IMR-90 (cell line): ENCODE measurements around the gene PRSS38. TPM values are rescaled to one million over a fixed set of nuclear protein-coding genes. Genes with fewer than 3 reads are reported as not detected.

Experiments
- ATAC-seq: fragments of 200-7000 bp; cut with Tn5 transposase; 2 replicates; pipeline ENCODE4 v1.9.1; 2020; ENCODE audit warnings: low read depth, mild to moderate bottlenecking, moderate library complexity
- BruUV-seq: library from RNA; stranded (reverse); fragments of 400-500 nt; replicated peaks from 2 replicates; lab custom pipeline; 2021; lab: Mats Ljungman, UMichigan
- CTCF ChIA-PET: fragments of 300-600 bp; formaldehyde crosslinking; extraction: SDS; loops from one replicate; lab custom pipeline; 2021; ENCODE audit warnings: antibody characterized with exemption; lab: Yijun Ruan, JAX
- POLR2A ChIA-PET: fragments of 300-600 bp; sonication (Branson Sonifier 250); formaldehyde crosslinking; loops from one replicate; lab custom pipeline; 2022; ENCODE audit warnings: antibody characterized with exemption; ENCODE audit not compliant: unreplicated experiment; lab: Charles Lee
- DNase-seq: peaks from one replicate; pipeline ENCODE4 v3.0.0; 2013
- H2AFZ ChIP-seq: replicated peaks from 2 replicates; pipeline ENCODE3; 2013; ENCODE audit warnings: low read length, mild to moderate bottlenecking; ENCODE audit not compliant: poor library complexity
- H2AK5ac ChIP-seq: 2 replicates; pipeline ENCODE4 v1.6.1; 2013; ENCODE audit warnings: low read depth, low read length, inconsistent platforms
- H2AK9ac ChIP-seq: replicated peaks from 2 replicates; pipeline ENCODE3; 2013; ENCODE audit warnings: mild to moderate bottlenecking, low read depth, low read length, moderate library complexity; ENCODE audit not compliant: poor library complexity
- H2BK120ac ChIP-seq: 2 replicates; pipeline ENCODE4 v1.6.1; 2013; ENCODE audit warnings: low read depth, low read length, inconsistent platforms
- H2BK15ac ChIP-seq: 3 replicates; pipeline ENCODE4 v1.6.1; 2013; ENCODE audit warnings: low read depth, low read length, inconsistent platforms
- H2BK20ac ChIP-seq: 2 replicates; pipeline ENCODE4 v1.6.1; 2013; ENCODE audit warnings: low read depth, mild to moderate bottlenecking, inconsistent platforms, low read length, moderate library complexity
- H2BK5ac ChIP-seq: 2 replicates; pipeline ENCODE4 v1.6.1; 2013; ENCODE audit warnings: mild to moderate bottlenecking, low read depth, low read length, inconsistent platforms; ENCODE audit not compliant: poor library complexity, severe bottlenecking
- H3K14ac ChIP-seq: replicated peaks from 2 replicates; pipeline ENCODE4 v1.6.1; 2013; ENCODE audit warnings: low read depth, low read length, inconsistent platforms
- H3K18ac ChIP-seq: 2 replicates; pipeline ENCODE4 v1.6.1; 2013; ENCODE audit warnings: low read depth, low read length, control low read depth
- H3K23ac ChIP-seq: 2 replicates; pipeline ENCODE4 v1.6.1; 2013; ENCODE audit warnings: low read depth, low read length, inconsistent platforms
- H3K27ac ChIP-seq: 2 replicates; pipeline ENCODE4 v1.5.1; 2013; ENCODE audit warnings: mild to moderate bottlenecking, control low read depth, low read length; ENCODE audit not compliant: insufficient read depth
- H3K27me3 ChIP-seq: 2 replicates; pipeline ENCODE4 v1.6.1; 2013; ENCODE audit warnings: low read length; ENCODE audit not compliant: control insufficient read depth, insufficient read depth
- H3K36me3 ChIP-seq: 2 replicates; pipeline ENCODE4 v1.6.1; 2013; ENCODE audit warnings: low read length, mixed read lengths; ENCODE audit not compliant: control insufficient read depth, insufficient read depth
- H3K4ac ChIP-seq: 2 replicates; pipeline ENCODE4 v1.6.1; 2013; ENCODE audit warnings: low read depth, low read length, inconsistent platforms
- H3K4me1 ChIP-seq: 2 replicates; pipeline ENCODE4 v1.6.1; 2013; ENCODE audit warnings: low read length, mixed read lengths; ENCODE audit not compliant: control insufficient read depth, insufficient read depth
- H3K4me2 ChIP-seq: 2 replicates; pipeline ENCODE4 v1.6.1; 2013; ENCODE audit warnings: low read depth, mild to moderate bottlenecking, control low read depth, low read length, moderate library complexity
- H3K4me3 ChIP-seq: 2 replicates; pipeline ENCODE4 v1.5.1; 2013; ENCODE audit warnings: low read depth, mild to moderate bottlenecking, control low read depth, low read length, moderate library complexity; ENCODE audit not compliant: insufficient read depth
- H3K56ac ChIP-seq: 2 replicates; pipeline ENCODE4 v1.6.1; 2013; ENCODE audit warnings: low read length, inconsistent platforms; ENCODE audit not compliant: insufficient read depth; ENCODE audit errors: extremely low read depth
- H3K79me1 ChIP-seq, 2 experiments: 2 replicates each; pipeline ENCODE4 v1.6.1; 2013; ENCODE audit warnings: low read length in 2 of 2, inconsistent platforms in 1 of 2, low read depth in 1 of 2
- H3K9ac ChIP-seq: 2 replicates; pipeline ENCODE4 v1.6.1; 2013; ENCODE audit warnings: low read depth, low read length, control low read depth
- H3K9me1 ChIP-seq: 2 replicates; pipeline ENCODE4 v1.6.1; 2013; ENCODE audit warnings: low read length, inconsistent platforms; ENCODE audit not compliant: insufficient read depth
- H3K9me3 ChIP-seq: 2 replicates; pipeline ENCODE4 v1.6.1; 2013; ENCODE audit warnings: low read length; ENCODE audit not compliant: control insufficient read depth, insufficient read depth
- H4K20me1 ChIP-seq: 2 replicates; pipeline ENCODE4 v1.6.1; 2013; ENCODE audit warnings: low read length, inconsistent platforms; ENCODE audit not compliant: insufficient read depth
- H4K5ac ChIP-seq: 2 replicates; pipeline ENCODE4 v1.6.1; 2013; ENCODE audit warnings: mild to moderate bottlenecking, low read depth, low read length, control low read depth
- H4K8ac ChIP-seq, 2 experiments: 2 replicates each; pipeline ENCODE4 v1.6.1; 2013; ENCODE audit warnings: low read depth in 2 of 2, low read length in 2 of 2, control low read depth in 1 of 2, inconsistent platforms in 1 of 2
- H4K91ac ChIP-seq: 2 replicates; pipeline ENCODE4 v1.6.1; 2013; ENCODE audit warnings: low read depth, low read length, inconsistent platforms; ENCODE audit not compliant: insufficient read depth
- CEBPB ChIP-seq: IDR thresholded peaks from 2 replicates; pipeline ENCODE4 v1.6.1; 2012; ENCODE audit warnings: low read depth, low read length, improper control_type of control experiment
- CHD1 ChIP-seq: IDR thresholded peaks from 2 replicates; pipeline ENCODE4 v1.6.1; 2012; ENCODE audit warnings: low read depth, low read length, improper control_type of control experiment
- CTCF ChIP-seq: conservative IDR thresholded peaks from 2 replicates; pipeline ENCODE4 v1.5.1; 2012; ENCODE audit warnings: mild to moderate bottlenecking, low read depth, low read length, improper control_type of control experiment
- MAZ ChIP-seq: IDR thresholded peaks from 2 replicates; pipeline ENCODE4 v1.6.1; 2012; ENCODE audit warnings: low read depth, mild to moderate bottlenecking, low read length, improper control_type of control experiment, moderate library complexity, borderline replicate concordance
- RAD21 ChIP-seq: IDR thresholded peaks from 2 replicates; pipeline ENCODE4 v1.6.1; 2012; ENCODE audit warnings: low read length, improper control_type of control experiment
- RFX5 ChIP-seq: IDR thresholded peaks from 2 replicates; pipeline ENCODE4 v1.8.0; 2012; ENCODE audit warnings: low read depth, mild to moderate bottlenecking, low read length, moderate library complexity
- SMC3 ChIP-seq: fragments of 150-350 bp; IDR thresholded peaks from 2 replicates; pipeline ENCODE4 v1.6.1; 2016; ENCODE audit warnings: low read depth, mild to moderate bottlenecking, antibody characterized with exemption, low read length, moderate library complexity
- WGBS, 2 experiments: methylation state at CpG; one replicate each; pipeline versions ENCODE4 v1.1.5 to v1.1.7; 2013; ENCODE audit warnings: missing lambda C conversion rate in 2 of 2; ENCODE audit not compliant: insufficient read length in 1 of 2; ENCODE audit errors: extremely low coverage in 2 of 2; 5-methylcytosine and 5-hydroxymethylcytosine counted together
- dilution Hi-C: fragments of 300-500 bp; cut with HindIII; formaldehyde crosslinking; loops from one replicate; pipeline ENCODE4 v1.14.3; 2018; ENCODE audit warnings: low sequenced_read_pairs; ENCODE audit not compliant: unreplicated experiment
- in situ Hi-C: fragments of 300-500 bp; cut with MboI; formaldehyde crosslinking; loops from 3 replicates; pipeline ENCODE4 v1.14.3; 2019; ENCODE audit warnings: low sequenced_read_pairs, inconsistent platforms, mixed read lengths
- intact Hi-C: fragments of 100-400 bp; cut with micrococcal nuclease; formaldehyde crosslinking; loops from 2 replicates; pipeline ENCODE4 v1.10.0; 2022
- polyA plus RNA-seq, 3 experiments: library from polyadenylated mRNA; depleted of rRNA; stranded (reverse); fragments of >200 nt; gene quantifications; 2 replicates each; pipeline ENCODE4 v1.2.3, GENCODE V29; 2012; ENCODE audit warnings: low replicate concordance in 1 of 3
- total RNA-seq: library from RNA; depleted of rRNA; stranded (reverse); fragments of >200 nt; gene quantifications from 2 replicates; pipeline ENCODE4 v1.2.3, GENCODE V29; 2012
- TF ChIP-seq, protein P1 (sequence below): fragments of 150-350 bp; IDR thresholded peaks from 2 replicates; pipeline ENCODE4 v1.6.1; 2016; ENCODE audit warnings: low read depth, mild to moderate bottlenecking, low read length, moderate library complexity, borderline replicate concordance

Gene PRSS38
- total and polyA plus RNA-seq, 2 of the 4 experiments (the other 2 are of a cell fraction): not detected

DNA sequence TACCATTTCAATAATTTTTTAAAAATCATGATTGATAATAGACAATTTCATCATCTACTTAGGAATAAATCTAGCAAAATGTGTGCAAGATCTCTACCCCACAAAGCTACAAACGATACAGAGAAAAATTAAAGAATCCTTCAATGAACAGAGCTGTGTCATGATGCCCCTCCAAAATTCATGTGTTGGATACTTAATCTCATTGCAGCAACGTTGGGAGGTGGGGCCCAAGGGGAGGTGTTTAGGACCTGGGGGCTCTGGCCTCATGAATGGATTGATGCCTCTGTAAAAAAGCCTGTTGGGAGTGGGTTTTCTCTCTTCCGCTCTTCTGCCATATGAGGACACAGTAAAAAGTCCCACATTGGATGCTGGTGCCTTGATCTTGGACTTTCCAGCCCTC is 54.9 kb downstream of the PRSS38 start:
- TF ChIP-seq SMC3: no peak
- no peak for TF ChIP-seq RAD21
- no peak for TF ChIP-seq RFX5
- no peak for TF ChIP-seq CEBPB
- no peak for TF ChIP-seq CHD1
- TF ChIP-seq MAZ: no peak
- TF ChIP-seq CTCF: no peak
- TF ChIP-seq, protein P1, sequence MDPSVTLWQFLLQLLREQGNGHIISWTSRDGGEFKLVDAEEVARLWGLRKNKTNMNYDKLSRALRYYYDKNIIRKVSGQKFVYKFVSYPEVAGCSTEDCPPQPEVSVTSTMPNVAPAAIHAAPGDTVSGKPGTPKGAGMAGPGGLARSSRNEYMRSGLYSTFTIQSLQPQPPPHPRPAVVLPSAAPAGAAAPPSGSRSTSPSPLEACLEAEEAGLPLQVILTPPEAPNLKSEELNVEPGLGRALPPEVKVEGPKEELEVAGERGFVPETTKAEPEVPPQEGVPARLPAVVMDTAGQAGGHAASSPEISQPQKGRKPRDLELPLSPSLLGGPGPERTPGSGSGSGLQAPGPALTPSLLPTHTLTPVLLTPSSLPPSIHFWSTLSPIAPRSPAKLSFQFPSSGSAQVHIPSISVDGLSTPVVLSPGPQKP: no peak
- Histone ChIP-seq H2AK5ac (no peak overlapping the region), H2AK9ac (no peak overlapping the region), H4K5ac (no peak overlapping the region), H3K27ac (no peak overlapping the region), H3K56ac (no peak overlapping the region), H2BK20ac (no peak overlapping the region), H3K23ac (no peak overlapping the region), H2BK5ac (no peak overlapping the region), H3K4me3 (no peak overlapping the region), H3K14ac (no peak overlapping the region), H3K9me1 (no peaks in the 10 kb centered on the region), H4K20me1 (no peaks in the 10 kb centered on the region), H2BK15ac (no peak overlapping the region), H3K79me1 (no peaks in the 10 kb centered on the region), H4K8ac (no peak overlapping the region), H4K91ac (no peak overlapping the region), H2BK120ac (no peak overlapping the region), H3K4ac (no peak overlapping the region), H3K27me3 (no peaks in the 10 kb centered on the region), H3K18ac (no peak overlapping the region), H3K4me2 (no peak overlapping the region), H3K9me3 (0 out of 2 replicates have a peak, but pooled peaks cover 2% of the 10 kb centered on the region), H3K4me1 (no peaks in the 10 kb centered on the region), H2AFZ (no peak overlapping the region), H3K9ac (no peak overlapping the region), H3K36me3 (no peaks in the 10 kb centered on the region)
- no TSS peak for BruUV-seq
- intact Hi-C loops (no loop called here), in situ Hi-C loops (no loop called here), dilution Hi-C loops (no loop called here)
- no peak for ATAC-seq
- no CpG with 5 or more reads among the region's 3 CpGs for WGBS, 2 experiments
- DNase-seq: no peak
- POLR2A ChIA-PET: no interaction called here
- CTCF ChIA-PET: no interaction called here
